LHCN-M2 (cell line): ENCODE results near the gene PLN. TPM values are rescaled to one million over a fixed set of nuclear protein-coding genes. Genes with fewer than 3 reads are reported as not detected.
A peak's percentile ranks its signal among the peaks of the same experiment; 100 is the strongest.

ENCODE experiments used
- DNase-seq: peaks from one replicate; pipeline ENCODE4 v3.0.0-alpha.2; 2012; ENCODE audit warnings: low read depth
- total RNA-seq: library from RNA; depleted of rRNA; stranded (reverse); fragments of >200 nt; gene quantifications from 2 replicates; pipeline ENCODE4 v1.2.3, GENCODE V29; 2014

The PLN gene
- total RNA-seq, 1 experiment from 2014 or later: not detected

DNA sequence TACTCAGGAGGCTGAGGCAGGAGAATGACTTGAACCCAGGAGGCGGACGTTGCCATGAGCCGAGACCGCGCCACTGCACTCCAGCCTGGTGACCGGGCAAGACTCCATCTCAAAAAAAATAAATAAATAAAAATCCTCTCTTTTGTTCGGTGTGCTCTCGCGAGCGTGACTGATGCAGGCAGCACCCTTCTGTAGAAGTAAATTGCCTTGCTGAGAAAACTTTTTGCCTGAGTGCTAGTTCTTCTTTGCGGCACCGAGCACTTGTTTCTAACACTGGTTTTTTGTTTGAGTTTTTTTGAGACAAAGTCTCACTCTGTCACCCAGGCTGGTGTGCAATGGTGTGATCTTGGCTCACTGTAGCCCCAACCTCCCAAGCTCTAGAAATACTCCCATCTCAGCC is 30.5 kb downstream of the PLN start:
- no peak for DNase-seq

DNA sequence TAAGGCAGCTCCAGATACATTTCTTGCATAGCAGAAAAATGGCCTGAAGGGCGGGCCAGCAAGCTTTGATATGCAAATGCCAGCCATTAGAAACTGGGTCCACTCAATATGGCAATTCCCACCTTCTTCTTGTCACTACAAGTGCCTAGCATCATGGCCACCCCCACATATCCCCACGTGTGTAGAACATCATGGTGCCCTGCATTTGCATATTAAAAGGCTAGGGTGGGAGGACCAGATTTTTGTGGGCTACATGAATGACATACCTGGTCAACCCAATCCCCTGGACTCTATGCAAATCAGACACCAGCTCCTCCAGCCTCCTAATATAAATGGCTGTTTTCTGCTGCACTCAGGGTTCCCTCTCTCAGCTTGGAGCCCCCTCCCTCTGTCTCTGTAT is 31.7 kb downstream of the PLN start:
- DNase-seq: no peak

DNA sequence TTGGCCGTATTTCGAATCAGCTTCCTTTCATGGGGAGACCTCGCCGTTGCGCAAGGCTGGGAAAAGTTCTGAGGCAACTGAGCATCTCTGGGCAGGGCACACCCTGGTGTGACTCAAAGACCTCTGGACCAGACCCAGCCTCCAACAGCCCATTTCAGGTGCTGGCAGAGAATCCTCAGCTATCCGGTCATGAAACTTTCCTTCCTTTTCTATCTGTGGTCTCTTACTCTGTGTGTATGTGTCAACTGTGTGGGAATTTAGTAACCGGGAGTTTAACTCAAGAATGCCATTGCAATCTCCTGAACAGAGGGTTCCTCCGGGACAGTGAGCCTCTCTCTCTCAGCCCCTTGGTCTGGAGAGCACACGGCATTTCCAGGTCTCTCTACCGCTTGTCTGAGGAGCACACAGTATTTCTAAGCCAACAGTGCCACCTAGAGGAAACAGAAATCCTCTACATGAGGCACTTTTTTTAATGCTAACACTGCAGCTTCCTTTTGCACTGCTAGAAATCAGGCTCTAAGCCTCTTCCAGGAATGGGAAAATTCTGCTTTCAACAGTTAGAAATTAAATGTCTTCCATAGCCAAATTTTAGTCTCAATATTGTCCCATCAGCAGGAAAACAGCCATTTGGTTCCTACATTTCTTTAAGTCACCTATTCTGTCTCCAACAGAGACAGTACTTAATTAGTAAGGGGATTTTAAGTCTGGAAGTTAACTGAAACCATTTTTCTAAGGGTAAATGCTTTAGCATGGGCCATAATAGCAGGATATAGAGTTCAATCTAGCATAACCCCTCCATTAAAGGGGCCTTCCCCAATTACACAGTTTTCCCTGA is 32.7 kb downstream of the PLN start:
- DNase-seq: peak; percentile 74

DNA sequence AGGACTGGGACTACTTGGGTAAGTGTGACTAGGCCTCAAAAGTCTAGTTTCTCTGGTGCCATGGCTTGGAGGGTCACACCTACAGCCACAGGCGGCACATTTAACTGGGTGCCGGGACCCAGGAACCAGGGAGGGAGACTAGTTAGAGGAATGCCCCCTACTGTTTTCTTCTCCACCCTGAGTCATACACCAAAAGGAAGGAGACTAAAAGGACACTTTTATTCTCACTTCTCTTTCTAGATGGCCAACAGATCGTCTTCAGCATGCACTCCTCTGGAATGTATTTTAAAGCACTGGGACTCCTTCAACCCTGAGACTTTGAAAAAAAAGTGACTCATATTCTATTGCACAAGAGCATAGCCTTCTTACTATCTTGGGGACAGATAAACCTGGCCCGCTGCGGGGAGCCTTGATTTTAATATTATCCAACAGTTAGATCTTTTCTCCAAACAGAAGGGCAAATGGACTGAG is 33.4 kb downstream of the PLN start:
- DNase-seq: peak; percentile 56

DNA sequence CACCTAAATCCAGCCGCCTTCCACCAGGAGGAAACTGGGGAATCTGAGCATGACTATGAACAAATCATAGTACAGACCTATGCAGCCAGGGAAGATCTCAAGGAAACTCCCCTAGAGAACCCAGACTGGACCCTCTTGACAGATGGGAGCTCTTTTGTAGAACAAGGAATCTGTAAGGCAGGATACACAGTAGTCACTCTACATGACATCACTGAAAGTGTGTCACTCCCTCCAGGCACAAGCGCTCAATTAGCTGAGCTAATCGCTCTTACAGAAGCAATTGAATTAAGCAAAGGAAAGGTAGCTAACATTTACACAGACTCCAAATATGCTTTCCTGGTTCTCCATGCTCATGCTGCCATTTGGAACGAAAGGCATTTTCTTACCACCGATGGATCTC is 36.8 kb downstream of the PLN start:
- DNase-seq: no peak

DNA sequence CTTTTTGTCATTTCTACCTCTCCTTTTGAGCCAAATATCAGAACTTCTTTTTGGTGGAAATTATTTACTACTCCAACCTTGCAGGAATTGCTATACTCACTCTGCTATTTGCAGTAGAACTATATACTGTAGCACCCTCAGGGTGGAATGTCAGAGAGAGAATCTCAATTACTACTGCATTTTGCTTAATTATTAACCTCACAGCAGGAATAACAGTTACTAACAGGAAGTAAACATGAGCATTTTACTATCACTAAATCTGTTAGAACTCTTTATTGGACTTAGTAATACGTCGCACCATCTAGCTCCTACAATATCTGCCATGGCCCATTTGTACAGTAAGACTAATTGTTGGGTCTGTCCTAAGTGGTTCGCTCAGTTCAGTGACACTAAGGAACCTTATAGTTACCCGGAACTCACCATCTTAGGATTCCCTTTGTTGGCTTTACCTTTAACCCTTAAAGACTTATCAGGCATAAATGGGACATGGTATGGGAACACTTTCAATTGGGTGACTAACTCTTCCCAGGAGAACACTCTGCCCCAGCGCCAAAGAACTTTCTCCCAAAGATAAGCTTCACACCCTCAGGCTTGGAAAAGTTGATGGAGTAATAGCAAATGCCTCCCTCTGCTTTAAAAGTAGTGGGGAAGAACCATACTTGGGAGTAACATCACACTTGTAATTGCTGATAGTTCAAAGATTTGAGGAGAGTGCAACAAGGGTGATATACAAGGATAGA is 38.8 kb downstream of the PLN start:
- DNase-seq: no peak

DNA sequence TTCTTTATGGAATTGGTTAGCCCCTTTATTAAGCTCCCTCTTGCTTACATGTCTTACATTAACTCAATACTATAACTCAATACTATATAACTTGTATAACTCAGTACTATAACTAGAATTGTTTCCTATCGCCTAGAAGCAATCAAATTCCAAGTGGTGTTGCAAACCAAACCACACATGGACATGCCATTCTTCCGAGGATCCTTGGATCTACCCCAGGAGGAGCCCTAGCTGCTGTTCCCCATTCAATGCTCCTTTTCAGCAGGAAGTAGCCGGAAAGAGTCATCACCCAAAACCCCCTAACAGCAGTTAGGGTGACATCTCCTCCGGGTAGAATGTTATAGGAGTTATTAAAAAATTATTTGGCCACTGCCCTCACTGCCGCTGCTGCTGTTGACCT is 40.5 kb downstream of the PLN start:
- DNase-seq: no peak

DNA sequence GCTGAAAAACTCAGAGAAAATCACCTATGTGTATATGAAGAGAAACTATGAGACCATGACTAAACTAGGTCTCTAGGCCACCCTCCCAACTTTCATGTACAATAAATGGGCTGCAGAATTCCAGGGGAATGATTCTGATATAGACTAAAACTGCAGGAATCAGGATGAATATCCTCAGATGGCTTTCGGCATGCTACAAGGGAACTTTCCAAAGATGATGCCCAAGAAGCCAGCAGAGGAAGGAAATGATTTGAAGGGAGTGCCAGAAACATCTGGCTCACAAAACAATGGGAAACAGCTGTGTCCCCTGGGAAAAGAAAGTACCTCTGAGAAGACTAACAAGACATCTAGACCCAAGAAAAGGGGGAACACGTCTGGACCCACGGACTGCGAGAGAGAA is 41.1 kb downstream of the PLN start:
- no peak for DNase-seq

DNA sequence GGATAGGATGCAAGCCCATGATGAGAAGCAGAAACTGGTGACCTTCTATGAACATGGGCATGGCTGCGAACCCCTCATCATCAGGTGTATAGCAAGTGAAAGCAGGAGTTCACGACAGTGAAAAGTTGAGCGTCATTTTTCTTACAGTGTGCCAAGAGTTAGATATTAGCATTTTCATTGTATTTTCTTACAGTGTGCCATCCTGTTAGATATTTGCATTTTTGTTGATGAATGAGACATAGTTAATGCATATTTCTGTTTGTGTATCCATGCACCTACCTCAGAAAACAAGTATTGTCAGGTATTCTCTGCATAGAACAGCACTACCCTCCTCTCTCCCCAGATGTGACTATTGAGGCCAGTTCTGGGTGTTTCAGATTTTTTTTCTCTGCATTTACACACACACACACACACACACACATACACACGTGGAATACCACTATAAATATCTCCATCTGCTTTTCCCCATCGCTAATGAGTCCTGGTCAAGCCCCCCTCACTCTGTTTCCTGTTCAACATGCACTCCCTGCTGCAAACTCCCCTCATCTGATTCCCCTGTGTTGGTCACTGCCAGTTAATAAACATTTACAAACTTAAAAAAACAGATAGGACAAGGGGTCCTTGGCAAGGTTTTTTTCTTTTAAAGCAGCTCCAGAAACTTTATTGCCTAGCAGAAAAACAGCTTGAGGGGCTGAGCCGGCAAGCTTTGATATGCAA is 41.7 kb downstream of the PLN start:
- DNase-seq: no peak

DNA sequence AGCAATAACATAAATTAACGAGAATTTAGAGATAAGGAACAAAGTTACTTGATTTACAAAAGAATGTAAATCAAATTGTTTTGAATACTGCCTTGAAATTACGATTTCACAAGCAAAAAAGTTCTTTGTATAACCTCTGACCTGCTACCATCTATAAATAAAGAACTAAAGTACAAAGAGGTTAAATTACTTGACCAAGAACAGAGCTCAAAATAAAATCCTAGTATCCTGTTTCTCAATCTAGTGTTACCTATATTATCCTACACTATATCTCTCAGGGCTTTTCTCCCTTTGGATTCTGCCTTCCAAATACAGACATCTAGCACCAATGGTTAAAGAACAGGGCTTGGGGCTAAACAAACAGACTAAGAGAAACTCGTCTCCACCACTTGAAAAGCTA is 43.8 kb downstream of the PLN start:
- DNase-seq: no peak

DNA sequence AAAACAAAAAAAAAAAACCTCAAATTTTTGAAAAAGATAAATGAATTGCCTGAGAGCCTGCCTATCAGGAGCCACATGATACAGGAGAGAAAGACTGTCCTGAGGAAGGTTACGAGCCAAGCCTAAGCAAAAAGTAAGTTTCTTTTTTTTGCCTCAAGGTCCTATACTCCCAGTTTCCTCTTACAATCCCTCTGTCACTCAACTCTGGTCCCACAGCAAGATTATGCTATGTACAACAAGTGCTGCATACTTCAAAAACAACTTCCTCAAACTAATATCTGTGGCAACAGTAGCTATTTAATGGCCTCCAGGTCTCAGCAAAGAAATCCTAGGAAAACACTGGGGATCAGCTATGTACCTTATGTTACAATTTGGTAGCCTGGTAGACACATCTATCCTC is 46.8 kb downstream of the PLN start:
- DNase-seq: no peak

DNA sequence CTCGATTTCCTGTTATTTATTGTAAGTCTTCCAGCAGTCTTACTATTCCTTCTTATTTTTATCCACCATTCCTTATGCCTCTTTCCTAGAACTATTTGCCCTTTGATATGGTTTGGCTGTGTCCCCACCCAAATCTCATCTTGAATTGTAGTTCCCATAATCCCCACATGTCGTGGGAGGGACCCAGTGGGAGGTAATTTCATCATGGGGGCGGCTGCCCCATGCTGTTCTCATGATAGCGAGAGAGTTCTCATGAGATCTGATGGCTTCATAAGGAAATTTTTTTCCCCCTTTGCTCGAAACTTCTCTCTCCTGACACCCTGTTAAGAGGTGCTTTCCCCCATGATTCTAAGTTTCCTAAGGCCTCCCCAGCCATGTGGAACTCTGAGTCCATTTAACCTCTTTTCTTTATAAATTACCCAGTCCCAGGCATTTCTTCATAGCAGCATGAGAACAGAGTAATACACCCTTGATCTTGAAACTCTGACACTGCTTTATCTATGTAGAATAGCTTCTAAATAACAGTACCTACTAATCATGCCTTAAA is 48.8 kb downstream of the PLN start:
- DNase-seq: no peak

DNA sequence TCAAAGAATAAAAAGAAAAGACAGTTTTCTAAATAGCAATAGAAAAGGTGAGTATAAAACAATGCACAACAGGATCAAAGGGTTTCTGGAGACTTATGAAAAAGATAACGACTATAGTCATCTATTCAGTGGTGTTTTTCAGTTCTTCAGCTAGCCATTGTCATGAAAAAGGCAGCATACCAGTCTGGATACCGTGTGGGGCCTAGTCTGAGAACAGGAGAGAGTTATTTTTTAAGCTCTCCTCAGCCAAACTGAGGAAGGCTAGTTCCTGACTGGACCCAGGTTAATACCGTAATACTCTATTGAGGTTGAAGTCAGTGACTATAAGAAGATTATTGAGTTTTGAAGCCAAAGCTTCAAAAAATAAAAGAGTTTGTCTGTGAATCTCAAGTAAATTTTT is 49.5 kb downstream of the PLN start:
- DNase-seq: no peak

DNA sequence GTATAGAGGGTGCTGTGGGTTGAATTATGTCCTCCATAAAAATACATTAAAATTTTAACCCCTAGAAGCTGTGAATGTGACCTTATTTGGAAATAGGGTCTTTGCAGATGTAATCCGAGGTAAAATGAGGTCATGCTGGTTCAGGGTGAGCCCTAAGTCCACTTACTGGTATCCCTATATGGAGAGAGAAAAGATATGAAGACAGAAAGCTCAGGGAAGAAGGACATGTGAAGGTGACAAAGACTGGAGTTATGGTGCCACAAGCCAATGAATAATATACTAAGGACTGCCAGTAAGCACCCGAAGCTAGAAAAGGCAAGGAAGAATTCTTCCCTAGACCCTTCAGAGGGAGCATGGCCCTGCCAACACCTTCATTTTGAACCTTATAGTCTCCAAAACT is 50.2 kb downstream of the PLN start:
- no peak for DNase-seq

DNA sequence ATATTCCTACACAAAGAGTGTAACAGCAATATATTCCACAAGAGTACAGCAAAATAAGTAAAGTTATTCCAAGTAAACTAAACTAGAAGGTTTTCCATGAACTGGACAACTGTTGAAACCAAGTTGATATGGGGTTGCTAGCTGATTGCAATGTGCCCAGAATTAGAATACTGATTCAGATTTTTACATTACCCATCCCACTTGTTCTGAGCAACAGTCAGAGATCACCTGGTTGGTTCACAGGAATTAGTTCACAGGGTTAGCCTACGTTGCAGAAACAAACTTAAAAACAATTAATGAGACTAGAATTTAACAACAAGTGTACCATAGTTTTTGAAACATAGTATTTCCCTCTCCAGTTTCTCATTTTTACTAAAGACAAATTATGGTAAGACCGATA is 54.2 kb downstream of the PLN start:
- DNase-seq: no peak

DNA sequence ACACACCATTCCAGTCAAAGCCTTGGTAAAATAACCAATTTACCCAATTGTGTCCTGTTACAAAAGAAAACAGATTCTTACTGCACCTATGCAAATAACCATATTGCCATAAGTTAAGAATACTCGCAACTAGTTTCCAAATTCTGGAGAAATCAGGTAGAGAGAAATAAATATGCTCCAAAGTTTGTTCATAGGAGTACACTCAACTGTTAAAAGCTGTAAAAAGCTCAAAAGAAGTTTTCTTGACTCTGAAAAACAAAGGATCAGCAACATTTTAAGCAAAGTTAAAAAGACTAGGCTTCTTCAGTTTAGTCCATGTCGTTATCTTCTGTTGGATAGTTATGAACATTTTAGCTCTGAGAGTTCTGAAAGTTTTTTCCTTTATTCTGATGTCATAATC is 55.3 kb downstream of the PLN start:
- DNase-seq: no peak

DNA sequence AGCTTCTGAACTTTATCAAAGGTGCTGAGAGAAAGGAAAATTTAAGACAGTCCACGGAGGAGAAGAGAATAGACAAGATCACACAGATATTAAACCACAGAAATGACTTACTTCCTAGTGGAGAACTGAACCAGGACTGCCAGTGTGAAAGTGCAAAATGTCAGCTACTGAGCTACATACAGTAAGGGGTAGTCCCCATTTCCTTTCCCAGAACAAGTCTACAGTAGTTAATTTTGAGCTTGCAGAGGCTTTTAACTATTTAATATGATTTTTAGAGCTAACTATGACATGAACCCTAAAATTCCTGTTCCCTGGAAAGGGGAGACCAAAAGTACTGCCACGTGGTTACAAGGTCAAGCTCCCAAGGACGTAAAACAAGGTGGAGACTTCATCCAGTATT is 58.2 kb downstream of the PLN start:
- DNase-seq: no peak

DNA sequence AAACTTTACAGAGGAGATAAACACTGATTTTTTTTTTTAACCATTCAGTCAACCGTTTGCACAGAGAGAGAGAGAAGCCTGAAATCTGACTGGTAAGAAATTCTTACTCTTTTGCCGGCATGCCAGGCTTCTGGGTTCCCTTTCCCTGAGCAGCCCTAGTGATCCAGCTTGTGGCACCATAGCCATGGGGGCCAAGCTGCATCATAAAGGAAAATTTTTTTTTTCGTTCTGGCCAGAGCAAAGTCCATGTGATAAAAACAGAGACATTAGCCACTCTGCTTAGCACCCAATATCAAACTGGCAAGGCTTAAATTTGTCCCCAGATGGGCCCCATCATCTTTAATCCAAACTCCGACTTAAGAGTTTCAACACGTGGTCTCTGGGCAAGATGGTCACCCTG is 58.8 kb downstream of the PLN start:
- no peak for DNase-seq
